Posterior vena cava (tissue), 2 donors: ENCODE results near the gene EXT2. TPM values are rescaled to one million over a fixed set of nuclear protein-coding genes. Genes with fewer than 3 reads are reported as not detected.

Experiments used
- DNase-seq: peaks from one replicate; pipeline ENCODE4 v3.0.0-alpha.2; 2020; ENCODE audit warnings: low spot score
- intact Hi-C, 2 donors: fragments of 100-400 bp; cut with DNase I; formaldehyde crosslinking; loops; one replicate each; pipeline versions ENCODE4 v1.14.1 to v1.14.2; 2022 to 2023
- total RNA-seq, 2 donors: library from RNA; stranded (reverse); fragmentation: NEBNext Ultra II Directional; extraction: Animal tissue kit (Norgen Biotek cat#: 25700); gene quantifications; one replicate each; pipeline ENCODE4 v1.2.1, GENCODE V29; 2021
- donor health status: DM: yes; HTN: yes; CAD: no.
- donor health status: DM: yes; HTN: yes; CAD: no.

Gene EXT2
- total RNA-seq, 2 donors from 2014 or later, result 60.1 to 62.8 TPM

- no peak for DNase-seq
- intact Hi-C loops, result no loop called here
These were observed 194.7 kb downstream of the EXT2 start for GRCh38 chr11:44290208-44290607.

Other genes with a start within 250 kb of the EXT2 start
- 10 to 100 TPM; 24.8 to 30.9 TPM for gene ALKBH3, start 214.8 kb upstream of the EXT2 start, total RNA-seq
- 1,000 to 10,000 TPM in 1 of 2 donors, 100 to 1,000 TPM in 1; 576 to 1,371 TPM for gene C11orf96, start 153.0 kb upstream of the EXT2 start, total RNA-seq
- not detected for gene ACCSL, start 47.7 kb upstream of the EXT2 start, total RNA-seq
- 10 to 100 TPM; 18.5 to 30.5 TPM for gene ACCS, start 29.4 kb upstream of the EXT2 start, total RNA-seq
- gene ALX4, start 214.5 kb downstream of the EXT2 start, total RNA-seq, result not detected